H1 (cell line): ENCODE data around the gene CUX1. TPM values are rescaled to one million over a fixed set of nuclear protein-coding genes. Genes with fewer than 3 reads are reported as not detected.

Experiments used
- CHD7 ChIP-seq: fragments of 300-600 bp; sonication (generic); IDR thresholded peaks from 2 replicates; pipeline ENCODE4 v1.7.1; 2012; ENCODE audit warnings: low read length, moderate library complexity, mild to moderate bottlenecking, inconsistent platforms; ENCODE audit not compliant: insufficient replicate concordance
- HDAC2 ChIP-seq, 2 experiments: fragments of 300-600 bp in 1 of 2; sonication (generic) in 1 of 2; IDR thresholded peaks; 2 replicates each; pipeline ENCODE4 v1.6.1; 2011 to 2012; ENCODE audit warnings: low read depth in 2 of 2, low read length in 2 of 2, mild to moderate bottlenecking in 2 of 2, moderate library complexity in 2 of 2, borderline replicate concordance in 1 of 2, inconsistent platforms in 1 of 2
- POU5F1 ChIP-seq: IDR thresholded peaks from 2 replicates; pipeline ENCODE4 v1.6.1; 2011; ENCODE audit warnings: low read depth, mild to moderate bottlenecking, low read length, moderate library complexity
- polyA plus RNA-seq, 7 experiments: library from polyadenylated mRNA; depleted of rRNA in 3 of 7; stranded (reverse) in 5 of 7; unstranded in 2 of 7; fragments of >200 nt in 5 of 7; fragments of 200-250 nt in 2 of 7; gene quantifications; 1 replicate in 5 of 7; 2 replicates in 1 of 7; 4 replicates in 1 of 7; pipeline versions ENCODE4 v1.2.1 to v1.2.3, GENCODE V29; 2011 to 2013; ENCODE audit warnings: missing spikeins in 2 of 7, mixed read lengths in 2 of 7
- total RNA-seq: library from RNA; stranded (reverse); fragmentation: NEBNext Ultra II Directional; extraction: Animal tissue kit (Norgen Biotek cat#: 25700); gene quantifications from 2 replicates; pipeline ENCODE4 v1.2.1, GENCODE V29; 2021
- TF ChIP-seq, protein P1 (sequence below): IDR thresholded peaks from 2 replicates; pipeline ENCODE4 v1.6.1; 2011; ENCODE audit warnings: low read depth, mild to moderate bottlenecking, low read length; ENCODE audit not compliant: insufficient read depth

CUX1 gene
- total and polyA plus RNA-seq, 2 of the 8 experiments (the other 6 are each of a cell fraction or from before 2014, with no cell fraction given), result 21.6 to 65.9 TPM

DNA sequence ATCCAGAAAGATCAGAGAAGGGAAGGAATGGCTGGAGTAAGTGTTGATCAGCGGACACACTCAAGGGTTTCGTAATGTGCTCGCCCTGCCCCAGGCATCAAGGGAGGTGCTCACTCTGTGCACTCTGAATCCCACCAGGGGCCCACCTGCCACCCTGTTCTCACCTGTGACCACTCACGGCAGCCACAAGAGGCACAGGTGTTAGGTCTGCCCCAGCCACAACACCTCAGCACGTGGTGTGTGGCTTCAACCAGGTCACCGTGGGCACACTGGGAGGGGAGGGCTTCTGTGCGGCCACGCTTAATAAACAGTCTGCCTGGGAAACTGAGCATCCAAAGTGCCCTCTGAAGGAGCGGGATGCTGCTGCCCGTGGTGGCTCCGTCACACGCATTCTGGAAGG is 49.8 kb downstream of the CUX1 start (continued):
- TF ChIP-seq, protein P1, sequence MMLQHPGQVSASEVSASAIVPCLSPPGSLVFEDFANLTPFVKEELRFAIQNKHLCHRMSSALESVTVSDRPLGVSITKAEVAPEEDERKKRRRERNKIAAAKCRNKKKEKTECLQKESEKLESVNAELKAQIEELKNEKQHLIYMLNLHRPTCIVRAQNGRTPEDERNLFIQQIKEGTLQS, result no peak
- TF ChIP-seq POU5F1, result no peak
- no peak for TF ChIP-seq CHD7
- TF ChIP-seq HDAC2 (IDR thresholded peaks at IDR 0.05; ENCODE audit: borderline replicate concordance in 1 of 2, low read depth in 2 of 2, low read length in 2 of 2), result no peak
